ENCODE data around the gene PLIN5. TPM values are rescaled to one million over a fixed set of nuclear protein-coding genes. Genes with fewer than 3 reads are reported as not detected.
A peak's percentile ranks its signal among the peaks of the same experiment; 100 is the strongest.

Gene PLIN5
- polyA plus RNA-seq, 2 donors = 2.7 to 4.9 TPM

DNA sequence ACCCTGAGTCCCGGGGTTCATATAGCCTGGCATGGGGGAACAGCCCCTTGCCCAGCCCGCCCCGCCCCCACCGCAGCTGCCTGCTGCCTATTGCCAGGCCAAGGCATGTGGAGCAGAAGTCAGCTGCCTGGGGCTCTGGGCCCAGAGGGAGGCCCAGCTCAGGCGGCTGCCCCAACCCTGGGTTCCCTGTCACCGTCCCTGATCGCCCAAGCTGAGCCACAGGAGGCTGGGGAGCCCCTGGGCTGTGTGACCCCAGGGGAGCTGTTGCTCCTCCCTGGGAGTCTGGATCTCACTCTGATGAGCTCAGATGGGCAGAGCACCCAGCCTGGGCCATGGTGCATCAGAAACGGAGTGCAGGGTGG lies 18.1 kb downstream of the PLIN5 start:
- peak overlapping the region in 1 of 2 donors; percentile 38 for H3K27ac ChIP-seq (ENCODE audit: low read depth in 2 of 2, low read length in 1 of 2)
- no peak overlapping the region for H3K4me3 ChIP-seq (ENCODE audit: low read depth in 1 of 2, low read length in 2 of 2)
- peaks cover 8 to 12% of the 10 kb centered on the region in 2 donors for H3K4me1 ChIP-seq (ENCODE audit: control insufficient read depth in 2 of 2, insufficient read depth in 2 of 2, low read length in 1 of 2)
- H3K9me3 ChIP-seq (ENCODE audit: control insufficient read depth in 2 of 2, insufficient read depth in 1 of 2, low read depth in 1 of 2, low read length in 1 of 2) = no peaks in the 10 kb centered on the region
- H3K27me3 ChIP-seq (ENCODE audit: control insufficient read depth in 1 of 2, insufficient read depth in 2 of 2, low read length in 2 of 2) = no peaks in the 10 kb centered on the region
- H3K36me3 ChIP-seq (ENCODE audit: control insufficient read depth in 2 of 2, insufficient read depth in 2 of 2, low read length in 1 of 2) = peaks cover 0 to 2% of the 10 kb centered on the region in 2 donors
- 41 to 56% methylated on average over 6 to 8 of the region's 8 CpGs for WGBS, 2 donors

GRCh38 chr19:4516199-4516938 lies 18.7 kb downstream of the PLIN5 start:
- WGBS, 2 donors = 69 to 71% methylated on average over 14 of the region's 14 CpGs
- no peak overlapping the region for H3K4me3 ChIP-seq (ENCODE audit: low read depth in 1 of 2, low read length in 2 of 2)
- peaks cover 0 to 2% of the 10 kb centered on the region in 2 donors for H3K36me3 ChIP-seq (ENCODE audit: control insufficient read depth in 2 of 2, insufficient read depth in 2 of 2, low read length in 1 of 2)
- H3K27ac ChIP-seq (ENCODE audit: low read depth in 2 of 2, low read length in 1 of 2) = no peak overlapping the region
- H3K9me3 ChIP-seq (ENCODE audit: control insufficient read depth in 2 of 2, insufficient read depth in 1 of 2, low read depth in 1 of 2, low read length in 1 of 2) = no peaks in the 10 kb centered on the region
- peaks cover 8 to 12% of the 10 kb centered on the region in 2 donors for H3K4me1 ChIP-seq (ENCODE audit: control insufficient read depth in 2 of 2, insufficient read depth in 2 of 2, low read length in 1 of 2)
- no peaks in the 10 kb centered on the region for H3K27me3 ChIP-seq (ENCODE audit: control insufficient read depth in 1 of 2, insufficient read depth in 2 of 2, low read length in 2 of 2)

- H3K9me3 ChIP-seq (ENCODE audit: control insufficient read depth in 2 of 2, insufficient read depth in 1 of 2, low read depth in 1 of 2, low read length in 1 of 2) = no peaks in the 10 kb centered on the region
- H3K27ac ChIP-seq (ENCODE audit: low read depth in 2 of 2, low read length in 1 of 2) = no peak overlapping the region
- WGBS, 2 donors = 85 to 87% methylated on average over 5 of the region's 5 CpGs
- H3K4me3 ChIP-seq (ENCODE audit: low read depth in 1 of 2, low read length in 2 of 2) = no peak overlapping the region
- H3K36me3 ChIP-seq (ENCODE audit: control insufficient read depth in 2 of 2, insufficient read depth in 2 of 2, low read length in 1 of 2) = peaks cover 0 to 2% of the 10 kb centered on the region in 2 donors
- peaks cover 8 to 12% of the 10 kb centered on the region in 2 donors for H3K4me1 ChIP-seq (ENCODE audit: control insufficient read depth in 2 of 2, insufficient read depth in 2 of 2, low read length in 1 of 2)
- no peaks in the 10 kb centered on the region for H3K27me3 ChIP-seq (ENCODE audit: control insufficient read depth in 1 of 2, insufficient read depth in 2 of 2, low read length in 2 of 2)
These were observed 19.3 kb downstream of the PLIN5 start for GRCh38 chr19:4515732-4516131.

DNA sequence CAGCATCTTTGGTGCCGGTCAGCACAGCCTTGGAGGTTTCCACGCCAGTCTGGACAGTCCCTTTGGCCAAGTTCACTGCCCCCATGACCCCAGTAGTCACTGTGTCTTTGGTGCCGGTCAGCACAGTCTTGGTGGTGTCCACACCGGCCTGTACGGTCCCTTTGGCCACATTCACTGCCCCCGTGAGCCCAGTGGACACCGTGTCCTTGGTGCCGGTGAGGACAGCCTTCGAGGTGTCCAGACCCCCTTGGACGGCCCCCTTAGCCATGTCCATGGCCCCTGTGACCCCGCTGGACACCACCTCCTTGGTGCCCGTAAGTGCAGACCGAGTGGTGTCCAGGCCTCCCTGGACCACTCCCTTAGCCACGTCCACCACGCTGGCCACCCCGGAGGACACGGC lies 21.8 kb downstream of the PLIN5 start:
- Histone ChIP-seq H3K36me3 (ENCODE audit: control insufficient read depth in 2 of 2, insufficient read depth in 2 of 2, low read length in 1 of 2) (peaks cover 0 to 2% of the 10 kb centered on the region in 2 donors), H3K9me3 (ENCODE audit: control insufficient read depth in 2 of 2, insufficient read depth in 1 of 2, low read depth in 1 of 2, low read length in 1 of 2) (no peaks in the 10 kb centered on the region), H3K27me3 (ENCODE audit: control insufficient read depth in 1 of 2, insufficient read depth in 2 of 2, low read length in 2 of 2) (no peaks in the 10 kb centered on the region), H3K4me1 (ENCODE audit: control insufficient read depth in 2 of 2, insufficient read depth in 2 of 2, low read length in 1 of 2) (no peaks in the 10 kb centered on the region), H3K27ac (ENCODE audit: low read depth in 2 of 2, low read length in 1 of 2) (no peak overlapping the region), H3K4me3 (ENCODE audit: low read depth in 1 of 2, low read length in 2 of 2) (no peak overlapping the region)
- 90 to 91% methylated on average over 17 of the region's 17 CpGs for WGBS, 2 donors

DNA sequence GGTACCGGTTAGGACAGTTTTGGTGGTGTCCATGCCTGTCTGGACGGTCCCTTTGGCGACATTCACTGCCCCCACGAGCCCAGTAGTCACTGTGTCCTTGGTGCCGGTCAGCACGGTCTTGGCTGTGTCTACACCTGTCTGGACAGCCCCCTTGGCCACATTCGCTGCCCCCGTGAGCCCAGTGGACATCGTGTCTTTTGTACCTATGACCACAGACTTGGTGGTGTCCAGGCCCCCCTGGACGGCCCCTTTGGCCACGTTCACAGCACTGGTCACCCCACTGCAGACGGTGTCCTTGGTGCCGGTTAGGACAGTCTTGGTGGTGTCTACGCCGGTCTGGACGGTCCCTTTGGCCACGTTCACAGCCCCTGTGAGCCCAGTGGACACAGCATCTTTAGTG lies 23.0 kb downstream of the PLIN5 start:
- Histone ChIP-seq H3K27ac (ENCODE audit: low read depth in 2 of 2, low read length in 1 of 2) (no peak overlapping the region), H3K4me1 (ENCODE audit: control insufficient read depth in 2 of 2, insufficient read depth in 2 of 2, low read length in 1 of 2) (no peaks in the 10 kb centered on the region), H3K4me3 (ENCODE audit: low read depth in 1 of 2, low read length in 2 of 2) (no peak overlapping the region), H3K27me3 (ENCODE audit: control insufficient read depth in 1 of 2, insufficient read depth in 2 of 2, low read length in 2 of 2) (no peaks in the 10 kb centered on the region), H3K9me3 (ENCODE audit: control insufficient read depth in 2 of 2, insufficient read depth in 1 of 2, low read depth in 1 of 2, low read length in 1 of 2) (no peaks in the 10 kb centered on the region), H3K36me3 (ENCODE audit: control insufficient read depth in 2 of 2, insufficient read depth in 2 of 2, low read length in 1 of 2) (peaks cover 0 to 2% of the 10 kb centered on the region in 2 donors)
- 90 to 91% methylated on average over 17 of the region's 17 CpGs for WGBS, 2 donors

DNA sequence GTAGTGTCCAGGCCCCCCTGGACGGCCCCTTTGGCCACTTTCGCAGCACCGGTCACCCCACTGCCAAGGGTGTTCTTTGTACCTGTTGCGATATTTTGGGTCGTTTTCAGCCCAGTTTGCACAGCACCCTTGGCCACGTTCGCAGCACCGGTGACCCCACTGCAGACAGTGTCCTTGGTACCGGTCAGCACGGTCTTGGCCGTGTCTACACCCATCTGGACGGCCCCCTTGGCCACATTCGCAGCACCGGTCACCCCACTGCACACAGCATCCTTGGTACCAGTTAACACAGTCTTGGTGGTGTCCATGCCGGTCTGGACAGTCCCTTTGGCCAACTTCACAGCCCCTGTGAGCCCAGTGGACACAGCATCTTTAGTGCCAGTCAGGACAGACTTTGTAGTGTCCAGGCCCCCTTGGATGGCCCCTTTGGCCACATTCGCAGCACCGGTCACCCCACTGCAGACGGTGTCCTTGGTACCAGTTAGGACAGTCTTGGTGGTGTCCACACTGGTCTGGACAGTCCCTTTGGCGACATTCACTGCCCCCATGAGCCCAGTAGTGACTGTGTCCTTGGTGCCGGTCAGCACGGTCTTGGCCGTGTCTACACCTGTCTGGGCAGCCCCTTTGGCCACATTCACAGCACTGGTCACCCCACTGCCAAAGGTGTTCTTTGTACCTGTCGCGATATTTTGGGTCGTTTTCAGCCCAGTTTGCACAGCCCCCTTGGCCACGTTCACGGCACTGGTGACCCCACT lies 23.5 kb downstream of the PLIN5 start:
- WGBS, 2 donors = 86 to 87% methylated on average over 27 of the region's 27 CpGs
- no peaks in the 10 kb centered on the region for H3K4me1 ChIP-seq (ENCODE audit: control insufficient read depth in 2 of 2, insufficient read depth in 2 of 2, low read length in 1 of 2)
- no peak overlapping the region for H3K27ac ChIP-seq (ENCODE audit: low read depth in 2 of 2, low read length in 1 of 2)
- no peak overlapping the region for H3K4me3 ChIP-seq (ENCODE audit: low read depth in 1 of 2, low read length in 2 of 2)
- H3K27me3 ChIP-seq (ENCODE audit: control insufficient read depth in 1 of 2, insufficient read depth in 2 of 2, low read length in 2 of 2) = no peaks in the 10 kb centered on the region
- no peaks in the 10 kb centered on the region for H3K9me3 ChIP-seq (ENCODE audit: control insufficient read depth in 2 of 2, insufficient read depth in 1 of 2, low read depth in 1 of 2, low read length in 1 of 2)
- H3K36me3 ChIP-seq (ENCODE audit: control insufficient read depth in 2 of 2, insufficient read depth in 2 of 2, low read length in 1 of 2) = peaks cover 0 to 2% of the 10 kb centered on the region in 2 donors

DNA sequence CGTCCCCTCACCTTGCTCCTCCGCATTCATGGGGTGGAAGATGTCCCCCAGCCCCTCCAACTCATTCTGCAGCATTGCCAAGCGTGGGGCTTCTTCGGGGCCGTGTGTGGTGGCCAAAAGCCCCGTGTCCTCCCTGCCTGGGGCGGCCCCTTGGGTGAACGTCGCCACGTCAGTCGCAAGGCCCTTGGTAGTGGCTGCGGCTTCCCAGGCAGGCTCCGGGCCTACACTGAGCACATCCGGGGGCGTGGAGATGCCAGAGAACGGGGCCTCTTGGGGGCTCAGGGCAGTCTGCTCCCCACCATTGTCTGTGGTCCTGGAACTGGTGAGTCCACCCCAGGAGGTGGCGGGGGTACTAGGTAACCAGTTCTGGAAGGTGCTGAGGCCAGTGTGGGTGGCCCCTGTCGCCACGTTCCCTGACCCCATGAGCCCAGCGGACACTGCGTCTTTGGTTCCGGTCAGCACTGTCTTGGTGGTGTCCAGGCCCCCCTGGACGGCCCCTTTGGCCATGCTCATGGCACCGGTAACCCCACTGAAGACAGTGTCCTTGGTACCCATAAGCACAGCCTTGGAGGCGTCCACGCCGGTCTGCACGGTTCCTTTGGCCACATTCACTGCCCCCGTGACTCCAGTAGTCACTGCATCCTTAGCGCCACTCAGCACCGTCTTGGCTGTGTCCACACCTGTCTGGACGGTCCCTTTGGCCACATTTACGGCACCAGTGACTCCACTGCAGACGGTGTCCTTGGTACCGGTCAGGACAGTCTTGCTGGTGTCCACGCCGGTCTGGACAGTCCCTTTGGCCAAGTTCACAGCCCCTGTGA lies 24.4 kb downstream of the PLIN5 start:
- no peaks in the 10 kb centered on the region for H3K27me3 ChIP-seq (ENCODE audit: control insufficient read depth in 1 of 2, insufficient read depth in 2 of 2, low read length in 2 of 2)
- H3K9me3 ChIP-seq (ENCODE audit: control insufficient read depth in 2 of 2, insufficient read depth in 1 of 2, low read depth in 1 of 2, low read length in 1 of 2) = no peaks in the 10 kb centered on the region
- peaks cover 0 to 2% of the 10 kb centered on the region in 2 donors for H3K36me3 ChIP-seq (ENCODE audit: control insufficient read depth in 2 of 2, insufficient read depth in 2 of 2, low read length in 1 of 2)
- WGBS, 2 donors = 84 to 88% methylated on average over 37 of the region's 37 CpGs
- no peak overlapping the region for H3K4me3 ChIP-seq (ENCODE audit: low read depth in 1 of 2, low read length in 2 of 2)
- H3K4me1 ChIP-seq (ENCODE audit: control insufficient read depth in 2 of 2, insufficient read depth in 2 of 2, low read length in 1 of 2) = no peaks in the 10 kb centered on the region
- no peak overlapping the region for H3K27ac ChIP-seq (ENCODE audit: low read depth in 2 of 2, low read length in 1 of 2)

GRCh38 chr19:4508698-4509097 lies 26.3 kb downstream of the PLIN5 start:
- H3K4me1 ChIP-seq (ENCODE audit: control insufficient read depth in 2 of 2, insufficient read depth in 2 of 2, low read length in 1 of 2) = no peaks in the 10 kb centered on the region
- no peaks in the 10 kb centered on the region for H3K27me3 ChIP-seq (ENCODE audit: control insufficient read depth in 1 of 2, insufficient read depth in 2 of 2, low read length in 2 of 2)
- no peak overlapping the region for H3K4me3 ChIP-seq (ENCODE audit: low read depth in 1 of 2, low read length in 2 of 2)
- H3K36me3 ChIP-seq (ENCODE audit: control insufficient read depth in 2 of 2, insufficient read depth in 2 of 2, low read length in 1 of 2) = peaks cover 0 to 16% of the 10 kb centered on the region in 2 donors
- 89 to 92% methylated on average over 21 of the region's 21 CpGs for WGBS, 2 donors
- H3K9me3 ChIP-seq (ENCODE audit: control insufficient read depth in 2 of 2, insufficient read depth in 1 of 2, low read depth in 1 of 2, low read length in 1 of 2) = no peaks in the 10 kb centered on the region
- no peak overlapping the region for H3K27ac ChIP-seq (ENCODE audit: low read depth in 2 of 2, low read length in 1 of 2)

DNA sequence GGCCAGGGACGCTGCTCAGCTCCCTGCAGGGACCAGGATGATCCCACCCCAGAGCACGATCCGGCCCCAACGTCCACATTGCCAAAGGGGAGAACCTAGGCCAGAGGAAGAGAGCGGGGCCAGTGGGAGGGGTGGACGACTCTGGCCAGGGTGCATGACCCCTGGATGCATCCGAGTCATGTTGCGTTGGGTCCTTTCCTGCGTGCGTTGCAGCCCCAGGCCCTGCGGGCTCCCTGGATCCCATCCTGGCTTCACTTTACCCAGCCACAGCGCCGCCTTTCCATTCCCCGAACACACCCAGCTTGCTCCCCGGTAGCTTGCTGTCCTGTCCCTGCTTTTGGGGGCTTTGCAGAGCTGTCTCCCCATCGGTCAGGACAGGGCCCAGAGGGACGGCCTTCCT lies 27.2 kb downstream of the PLIN5 start:
- Histone ChIP-seq H3K4me3 (ENCODE audit: low read depth in 1 of 2, low read length in 2 of 2) (no peak overlapping the region), H3K36me3 (ENCODE audit: control insufficient read depth in 2 of 2, insufficient read depth in 2 of 2, low read length in 1 of 2) (peaks cover 0 to 25% of the 10 kb centered on the region in 2 donors), H3K4me1 (ENCODE audit: control insufficient read depth in 2 of 2, insufficient read depth in 2 of 2, low read length in 1 of 2) (no peaks in the 10 kb centered on the region), H3K27me3 (ENCODE audit: control insufficient read depth in 1 of 2, insufficient read depth in 2 of 2, low read length in 2 of 2) (no peaks in the 10 kb centered on the region), H3K27ac (ENCODE audit: low read depth in 2 of 2, low read length in 1 of 2) (no peak overlapping the region), H3K9me3 (ENCODE audit: control insufficient read depth in 2 of 2, insufficient read depth in 1 of 2, low read depth in 1 of 2, low read length in 1 of 2) (no peaks in the 10 kb centered on the region)
- WGBS, 2 donors = 79 to 80% methylated on average over 15 to 17 of the region's 17 CpGs
